Thyroid gland (tissue), 4 donors: ENCODE measurements around the gene HAO1.

Experiments
- POLR2A ChIP-seq, 2 donors: fragments of 450-650 bp; IDR thresholded peaks; one replicate each; pipeline ENCODE4 v1.6.1; 2017; ENCODE audit warnings: antibody characterized with exemption in 2 of 2, mild to moderate bottlenecking in 2 of 2, moderate library complexity in 1 of 2
- TF ChIP-seq, protein P1 (sequence below), 6 experiments: fragments of 200-600 bp in 3 of 6; fragments of 450-650 bp in 3 of 6; sonication (generic) in 3 of 6; IDR thresholded peaks; one replicate each; pipeline ENCODE4 v1.5.1; 2016 to 2019; ENCODE audit warnings: antibody characterized with exemption in 6 of 6, mild to moderate bottlenecking in 2 of 6, inconsistent platforms in 1 of 6, moderate library complexity in 1 of 6

DNA sequence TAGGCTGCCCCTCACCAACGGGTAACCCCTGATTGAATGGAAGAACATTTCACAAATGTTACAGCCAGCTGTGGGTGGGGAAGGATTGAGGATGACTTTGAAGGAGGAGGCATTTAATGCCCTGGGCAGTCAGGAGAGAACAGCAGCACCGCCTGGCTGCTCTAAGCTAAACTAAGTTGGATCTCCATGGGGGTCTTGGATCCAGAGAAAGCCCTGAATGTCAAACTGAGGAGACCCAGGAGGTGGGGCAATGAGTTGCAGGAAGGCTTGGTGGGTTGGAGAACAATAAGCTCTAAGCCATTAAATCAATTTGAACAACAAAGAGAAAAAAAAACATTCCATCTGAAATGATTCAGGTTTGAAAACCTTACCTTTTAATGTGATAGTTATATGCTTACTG lies 43.9 kb upstream of the HAO1 start:
- no peak for TF ChIP-seq POLR2A (IDR thresholded peaks at IDR 0.05)
- TF ChIP-seq, protein P1, sequence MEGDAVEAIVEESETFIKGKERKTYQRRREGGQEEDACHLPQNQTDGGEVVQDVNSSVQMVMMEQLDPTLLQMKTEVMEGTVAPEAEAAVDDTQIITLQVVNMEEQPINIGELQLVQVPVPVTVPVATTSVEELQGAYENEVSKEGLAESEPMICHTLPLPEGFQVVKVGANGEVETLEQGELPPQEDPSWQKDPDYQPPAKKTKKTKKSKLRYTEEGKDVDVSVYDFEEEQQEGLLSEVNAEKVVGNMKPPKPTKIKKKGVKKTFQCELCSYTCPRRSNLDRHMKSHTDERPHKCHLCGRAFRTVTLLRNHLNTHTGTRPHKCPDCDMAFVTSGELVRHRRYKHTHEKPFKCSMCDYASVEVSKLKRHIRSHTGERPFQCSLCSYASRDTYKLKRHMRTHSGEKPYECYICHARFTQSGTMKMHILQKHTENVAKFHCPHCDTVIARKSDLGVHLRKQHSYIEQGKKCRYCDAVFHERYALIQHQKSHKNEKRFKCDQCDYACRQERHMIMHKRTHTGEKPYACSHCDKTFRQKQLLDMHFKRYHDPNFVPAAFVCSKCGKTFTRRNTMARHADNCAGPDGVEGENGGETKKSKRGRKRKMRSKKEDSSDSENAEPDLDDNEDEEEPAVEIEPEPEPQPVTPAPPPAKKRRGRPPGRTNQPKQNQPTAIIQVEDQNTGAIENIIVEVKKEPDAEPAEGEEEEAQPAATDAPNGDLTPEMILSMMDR (IDR thresholded peaks at IDR 0.05): no peak
